ENCODE measurements around the gene MRPS22.
"Not testable (repeated sequence)": the region's sequence is repeated elsewhere in the genome, so short reads cannot be mapped to it uniquely, and the experiment has no call there.

The MRPS22 gene

GRCh38 chr3:139377378-139377777, 33.6 kb downstream of the MRPS22 start:
- Histone ChIP-seq H3K4me1 (no peaks in the 10 kb centered on the region), H3K79me2 (peaks cover 6% of the 10 kb centered on the region), H3K36me3 (ENCODE audit: control insufficient read depth, insufficient read depth, low read length) (no peaks in the 10 kb centered on the region), H3K4me3 (ENCODE audit: low read depth, low read length) (no peak overlapping the region), H3K4me2 (ENCODE audit: low read length) (no peak overlapping the region), H3K27ac (no peak overlapping the region), H3K9me3 (ENCODE audit: control insufficient read depth, low read length) (no peaks in the 10 kb centered on the region), H3K9ac (no peak overlapping the region), H2AFZ (no peak overlapping the region), H3K27me3 (ENCODE audit: control insufficient read depth, insufficient read depth, low read length) (no peaks in the 10 kb centered on the region)
- TF ChIP-seq CTCF (IDR thresholded peaks at IDR 0.05), result no peak

DNA sequence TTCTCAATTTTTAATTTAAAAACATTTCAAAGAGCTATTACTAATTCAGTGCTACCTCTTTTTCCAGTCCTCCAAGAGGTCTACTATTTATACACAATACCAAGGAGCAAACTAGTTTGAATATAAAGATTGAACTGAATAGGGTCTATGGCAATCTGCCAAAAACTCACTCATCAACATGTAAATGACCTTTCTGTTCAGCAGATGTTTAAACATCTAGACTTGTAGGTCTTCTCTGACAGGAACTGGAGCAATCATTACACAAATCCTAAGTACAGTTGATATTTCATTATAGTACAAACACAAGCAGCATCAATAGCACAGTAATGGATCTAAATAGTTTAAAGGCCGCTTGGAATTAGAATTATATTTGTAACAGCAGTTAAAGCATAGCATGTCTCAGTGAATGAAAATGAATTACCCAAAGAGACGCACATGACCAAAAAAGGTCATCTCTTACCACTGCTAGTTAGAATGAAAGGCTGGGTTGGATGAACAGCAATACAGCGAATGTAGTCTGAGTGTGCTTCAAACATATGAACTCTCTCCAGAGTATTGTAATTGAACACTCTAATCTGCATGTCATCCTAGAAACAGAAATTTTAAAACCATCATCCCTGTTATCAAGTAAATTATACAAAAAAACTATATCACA, 34.9 kb downstream of the MRPS22 start:
- no peaks in the 10 kb centered on the region for H3K36me3 ChIP-seq (ENCODE audit: control insufficient read depth, insufficient read depth, low read length)
- no peaks in the 10 kb centered on the region for H3K4me1 ChIP-seq
- H3K4me2 ChIP-seq (ENCODE audit: low read length), result no peak overlapping the region
- H3K27ac ChIP-seq, result no peak overlapping the region
- no peaks in the 10 kb centered on the region for H3K9me3 ChIP-seq (ENCODE audit: control insufficient read depth, low read length)
- no peaks in the 10 kb centered on the region for H3K27me3 ChIP-seq (ENCODE audit: control insufficient read depth, insufficient read depth, low read length)
- H2AFZ ChIP-seq, result no peak overlapping the region
- H3K9ac ChIP-seq, result no peak overlapping the region
- TF ChIP-seq CTCF (IDR thresholded peaks at IDR 0.05), result no peak
- no peak overlapping the region for H3K4me3 ChIP-seq (ENCODE audit: low read depth, low read length)
- peaks cover 6% of the 10 kb centered on the region for H3K79me2 ChIP-seq

DNA sequence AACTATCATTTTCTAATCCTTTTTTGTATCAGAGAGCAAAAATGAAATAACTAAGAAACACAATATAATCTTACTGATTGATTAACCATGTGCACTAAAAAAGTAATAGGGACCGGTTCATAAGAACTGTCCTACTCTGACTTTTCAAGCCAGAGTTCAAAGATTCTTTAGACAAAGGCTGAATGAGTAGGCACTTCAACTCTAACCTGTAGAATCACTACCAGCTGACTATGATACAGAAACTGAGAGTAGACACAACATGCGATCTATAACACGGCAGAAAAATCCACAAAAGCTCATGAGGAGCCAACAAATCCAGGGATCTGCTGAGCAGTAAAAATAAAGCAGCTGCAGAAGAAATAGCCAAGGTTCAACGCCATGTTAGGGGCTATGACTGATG, 36.8 kb downstream of the MRPS22 start:
- TF ChIP-seq CTCF (IDR thresholded peaks at IDR 0.05), result no peak
- no peak overlapping the region for H3K4me3 ChIP-seq (ENCODE audit: low read depth, low read length)
- no peaks in the 10 kb centered on the region for H3K9me3 ChIP-seq (ENCODE audit: control insufficient read depth, low read length)
- no peak overlapping the region for H2AFZ ChIP-seq
- no peak overlapping the region for H3K4me2 ChIP-seq (ENCODE audit: low read length)
- no peak overlapping the region for H3K27ac ChIP-seq
- no peaks in the 10 kb centered on the region for H3K36me3 ChIP-seq (ENCODE audit: control insufficient read depth, insufficient read depth, low read length)
- H3K79me2 ChIP-seq, result peaks cover 11% of the 10 kb centered on the region
- H3K4me1 ChIP-seq, result no peaks in the 10 kb centered on the region
- H3K9ac ChIP-seq, result no peak overlapping the region
- H3K27me3 ChIP-seq (ENCODE audit: control insufficient read depth, insufficient read depth, low read length), result no peaks in the 10 kb centered on the region

- H3K9ac ChIP-seq; H3K4me1 ChIP-seq; H3K4me3 ChIP-seq (ENCODE audit: low read depth, low read length); H3K36me3 ChIP-seq (ENCODE audit: control insufficient read depth, insufficient read depth, low read length); H2AFZ ChIP-seq; H3K9me3 ChIP-seq (ENCODE audit: control insufficient read depth, low read length); H3K4me2 ChIP-seq (ENCODE audit: low read length); H3K27ac ChIP-seq; H3K27me3 ChIP-seq (ENCODE audit: control insufficient read depth, insufficient read depth, low read length): not testable (repeated sequence)
- H3K79me2 ChIP-seq, result peaks cover 20% of the 10 kb centered on the region
Measured at GRCh38 chr3:139382291-139382690, 38.5 kb downstream of the MRPS22 start.

DNA sequence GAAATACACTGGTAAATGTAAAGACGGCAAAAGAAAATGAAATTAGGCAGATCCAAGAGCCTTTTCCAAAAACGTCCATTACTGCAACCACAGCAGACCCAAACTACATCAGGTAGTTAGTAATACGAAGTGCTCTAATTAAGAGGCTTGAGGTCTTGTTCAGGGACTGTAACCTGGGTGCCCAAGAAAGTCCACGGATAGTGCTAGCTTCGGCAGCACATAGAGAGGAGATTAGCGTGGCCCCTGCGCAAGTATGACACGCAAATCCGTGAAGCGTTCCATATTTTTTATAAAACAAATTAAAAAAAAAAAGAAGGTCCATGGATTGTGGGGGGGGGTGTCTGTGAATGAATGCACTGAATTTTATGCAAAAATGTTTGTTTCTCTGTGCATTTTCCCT, 44.3 kb downstream of the MRPS22 start:
- H3K4me3 ChIP-seq (ENCODE audit: low read depth, low read length), result peak overlapping the region; percentile 95
- no peaks in the 10 kb centered on the region for H3K27me3 ChIP-seq (ENCODE audit: control insufficient read depth, insufficient read depth, low read length)
- no peak overlapping the region for H2AFZ ChIP-seq
- no peaks in the 10 kb centered on the region for H3K9me3 ChIP-seq (ENCODE audit: control insufficient read depth, low read length)
- peaks cover 40% of the 10 kb centered on the region for H3K79me2 ChIP-seq
- peak overlapping the region; percentile 73 for H3K4me2 ChIP-seq (ENCODE audit: low read length)
- H3K4me1 ChIP-seq, result peaks cover 7% of the 10 kb centered on the region
- no peak overlapping the region for H3K9ac ChIP-seq
- H3K27ac ChIP-seq, result no peak overlapping the region
- TF ChIP-seq CTCF (IDR thresholded peaks at IDR 0.05), result no peak
- no peaks in the 10 kb centered on the region for H3K36me3 ChIP-seq (ENCODE audit: control insufficient read depth, insufficient read depth, low read length)
